HepG2 (cell line): ENCODE data around the gene MRPL51. TPM values are rescaled to one million over a fixed set of nuclear protein-coding genes. Genes with fewer than 3 reads are reported as not detected.
A peak's percentile ranks its signal among the peaks of the same experiment; 100 is the strongest.

ENCODE experiments used
- AHR ChIP-seq: IDR thresholded peaks from 2 replicates; pipeline ENCODE4 v1.6.1; 2018; ENCODE audit warnings: missing genetic modification reagents, missing compliant biosample characterization
- CERS6 ChIP-seq: sonication (generic); formaldehyde crosslinking; IDR thresholded peaks from 2 replicates; pipeline ENCODE4 v1.5.0; 2020; ENCODE audit warnings: missing genetic modification reagents
- FIP1L1 ChIP-seq: fragments of 200-400 bp; formaldehyde crosslinking; IDR thresholded peaks from 2 replicates; pipeline ENCODE4 v1.6.1; 2018; ENCODE audit warnings: low read depth, mild to moderate bottlenecking, low read length, moderate library complexity, borderline replicate concordance; ENCODE audit not compliant: insufficient read depth
- KDM2A ChIP-seq: sonication (generic); formaldehyde crosslinking; IDR thresholded peaks from 2 replicates; pipeline ENCODE4 v1.4.0; 2020; ENCODE audit warnings: low read depth, missing genetic modification reagents, borderline replicate concordance
- SKI ChIP-seq: fragments of 450-650 bp; IDR thresholded peaks from one replicate; pipeline ENCODE4 v1.6.1; 2018; ENCODE audit warnings: mild to moderate bottlenecking; ENCODE audit not compliant: partially characterized antibody
- ZBTB20 ChIP-seq: sonication (generic); formaldehyde crosslinking; IDR thresholded peaks from 2 replicates; pipeline ENCODE4 v1.8.1; 2023; ENCODE audit warnings: missing genetic modification reagents, low read depth, mild to moderate bottlenecking, borderline replicate concordance
- ZFP1 ChIP-seq: IDR thresholded peaks from 2 replicates; pipeline ENCODE4 v1.6.1; 2016
- ZNF180 ChIP-seq: sonication (generic); formaldehyde crosslinking; IDR thresholded peaks from 2 replicates; pipeline ENCODE4 v1.4.0; 2020; ENCODE audit warnings: low read depth, missing genetic modification reagents, borderline replicate concordance
- ZNF430 ChIP-seq: sonication (generic); formaldehyde crosslinking; IDR thresholded peaks from 2 replicates; pipeline ENCODE4 v1.9.0; 2021; ENCODE audit warnings: mild to moderate bottlenecking, missing genetic modification reagents
- ZNF746 ChIP-seq: sonication (generic); formaldehyde crosslinking; IDR thresholded peaks from 2 replicates; pipeline ENCODE4 v1.8.0; 2022; ENCODE audit warnings: mild to moderate bottlenecking, missing genetic modification reagents
- ZSCAN25 ChIP-seq: sonication (generic); formaldehyde crosslinking; IDR thresholded peaks from 2 replicates; pipeline ENCODE4 v1.8.0; 2022; ENCODE audit warnings: mild to moderate bottlenecking, missing genetic modification reagents
- polyA plus RNA-seq, 8 experiments: library from polyadenylated mRNA; depleted of rRNA in 3 of 8; stranded (reverse) in 7 of 8; unstranded in 1 of 8; fragments of >200 nt; fragmentation: Illumina TruSeq in 4 of 8; extraction: Trizol in 4 of 8; gene quantifications; 2 replicates each; pipeline versions ENCODE4 v1.2.1 to v1.2.3, GENCODE V29; 2011 to 2016; ENCODE audit warnings: low read depth in 4 of 8, missing spikeins in 1 of 8, mixed read lengths in 1 of 8; ENCODE audit not compliant: insufficient read depth in 1 of 8
- total RNA-seq, 5 experiments: library from RNA; depleted of rRNA; stranded (reverse); fragments of >200 nt; fragmentation: Illumina TruSeq; extraction: Trizol; gene quantifications; 2 replicates each; pipeline ENCODE4 v1.2.3, GENCODE V29; 2016; ENCODE audit warnings: low read depth in 1 of 5
- TF ChIP-seq, protein P1 (sequence below): sonication (generic); formaldehyde crosslinking; IDR thresholded peaks from 2 replicates; pipeline ENCODE4 v1.4.0; 2020; ENCODE audit warnings: missing genetic modification reagents, borderline replicate concordance
- TF ChIP-seq, protein P2 (sequence below): IDR thresholded peaks from 2 replicates; pipeline ENCODE4 v1.6.1; 2016; ENCODE audit warnings: mild to moderate bottlenecking
- TF ChIP-seq, protein P3 (sequence below): sonication (generic); formaldehyde crosslinking; conservative IDR thresholded peaks from 2 replicates; pipeline ENCODE4 v1.4.0; 2020; ENCODE audit warnings: missing genetic modification reagents
- TF ChIP-seq, protein P4 (sequence below): sonication (generic); formaldehyde crosslinking; IDR thresholded peaks from 2 replicates; pipeline ENCODE4 v1.8.0; 2022; ENCODE audit warnings: low read depth, missing genetic modification reagents
- TF ChIP-seq, protein P5 (sequence below): sonication (generic); formaldehyde crosslinking; IDR thresholded peaks from 2 replicates; pipeline ENCODE4 v1.4.0; 2020; ENCODE audit warnings: mild to moderate bottlenecking, missing genetic modification reagents

Gene MRPL51
- total and polyA plus RNA-seq, 2 of the 13 experiments (the other 11 are each of a cell fraction or from before 2014, with no cell fraction given), result 64.8 to 278 TPM

DNA sequence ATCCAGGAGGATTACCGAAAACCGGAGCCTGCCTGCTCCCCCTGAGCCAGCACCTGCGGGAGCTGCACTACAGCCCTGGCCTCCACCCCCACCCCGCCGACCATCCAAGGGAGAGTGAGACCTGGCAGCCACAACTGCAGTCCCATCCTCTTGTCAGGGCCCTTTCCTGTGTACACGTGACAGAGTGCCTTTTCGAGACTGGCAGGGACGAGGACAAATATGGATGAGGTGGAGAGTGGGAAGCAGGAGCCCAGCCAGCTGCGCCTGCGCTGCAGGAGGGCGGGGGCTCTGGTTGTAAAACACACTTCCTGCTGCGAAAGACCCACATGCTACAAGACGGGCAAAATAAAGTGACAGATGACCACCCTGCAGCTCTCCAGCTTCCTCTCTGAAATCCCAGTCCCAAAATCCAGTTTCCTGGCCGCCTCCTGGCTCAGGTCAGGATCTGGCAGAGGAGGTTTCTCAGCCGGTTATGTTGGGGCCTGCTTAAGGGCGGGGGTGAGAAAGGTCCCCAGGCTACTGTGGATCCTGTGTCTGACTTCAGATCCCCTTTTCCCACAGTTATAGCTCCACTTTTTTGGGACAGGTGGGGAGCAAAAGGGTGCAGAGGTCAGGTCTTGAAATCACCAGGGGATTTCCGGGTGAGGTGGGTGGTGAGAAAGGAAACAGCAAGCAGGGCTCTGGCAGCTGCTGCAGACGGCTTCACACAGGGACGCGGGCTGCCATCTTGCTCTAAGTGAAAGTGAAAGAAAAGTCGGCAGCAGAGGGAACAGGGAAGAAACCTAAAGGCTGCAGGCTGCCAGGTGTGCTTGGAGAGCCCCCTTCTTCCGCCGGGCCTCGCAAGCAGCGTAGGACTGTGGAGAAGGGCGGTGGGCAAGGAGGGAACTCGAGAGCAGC lies 41.5 kb downstream of the MRPL51 start, which contains the start of gene TAPBPL (continued):
- TF ChIP-seq, protein P1, sequence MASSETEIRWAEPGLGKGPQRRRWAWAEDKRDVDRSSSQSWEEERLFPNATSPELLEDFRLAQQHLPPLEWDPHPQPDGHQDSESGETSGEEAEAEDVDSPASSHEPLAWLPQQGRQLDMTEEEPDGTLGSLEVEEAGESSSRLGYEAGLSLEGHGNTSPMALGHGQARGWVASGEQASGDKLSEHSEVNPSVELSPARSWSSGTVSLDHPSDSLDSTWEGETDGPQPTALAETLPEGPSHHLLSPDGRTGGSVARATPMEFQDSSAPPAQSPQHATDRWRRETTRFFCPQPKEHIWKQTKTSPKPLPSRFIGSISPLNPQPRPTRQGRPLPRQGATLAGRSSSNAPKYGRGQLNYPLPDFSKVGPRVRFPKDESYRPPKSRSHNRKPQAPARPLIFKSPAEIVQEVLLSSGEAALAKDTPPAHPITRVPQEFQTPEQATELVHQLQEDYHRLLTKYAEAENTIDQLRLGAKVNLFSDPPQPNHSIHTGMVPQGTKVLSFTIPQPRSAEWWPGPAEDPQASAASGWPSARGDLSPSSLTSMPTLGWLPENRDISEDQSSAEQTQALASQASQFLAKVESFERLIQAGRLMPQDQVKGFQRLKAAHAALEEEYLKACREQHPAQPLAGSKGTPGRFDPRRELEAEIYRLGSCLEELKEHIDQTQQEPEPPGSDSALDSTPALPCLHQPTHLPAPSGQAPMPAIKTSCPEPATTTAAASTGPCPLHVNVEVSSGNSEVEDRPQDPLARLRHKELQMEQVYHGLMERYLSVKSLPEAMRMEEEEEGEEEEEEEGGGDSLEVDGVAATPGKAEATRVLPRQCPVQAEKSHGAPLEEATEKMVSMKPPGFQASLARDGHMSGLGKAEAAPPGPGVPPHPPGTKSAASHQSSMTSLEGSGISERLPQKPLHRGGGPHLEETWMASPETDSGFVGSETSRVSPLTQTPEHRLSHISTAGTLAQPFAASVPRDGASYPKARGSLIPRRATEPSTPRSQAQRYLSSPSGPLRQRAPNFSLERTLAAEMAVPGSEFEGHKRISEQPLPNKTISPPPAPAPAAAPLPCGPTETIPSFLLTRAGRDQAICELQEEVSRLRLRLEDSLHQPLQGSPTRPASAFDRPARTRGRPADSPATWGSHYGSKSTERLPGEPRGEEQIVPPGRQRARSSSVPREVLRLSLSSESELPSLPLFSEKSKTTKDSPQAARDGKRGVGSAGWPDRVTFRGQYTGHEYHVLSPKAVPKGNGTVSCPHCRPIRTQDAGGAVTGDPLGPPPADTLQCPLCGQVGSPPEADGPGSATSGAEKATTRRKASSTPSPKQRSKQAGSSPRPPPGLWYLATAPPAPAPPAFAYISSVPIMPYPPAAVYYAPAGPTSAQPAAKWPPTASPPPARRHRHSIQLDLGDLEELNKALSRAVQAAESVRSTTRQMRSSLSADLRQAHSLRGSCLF (CRISPR knock-in tag), result no peak
- TF ChIP-seq KDM2A (CRISPR knock-in tag), result no peak
- no peak for TF ChIP-seq AHR (CRISPR knock-in tag)
- TF ChIP-seq, protein P2, sequence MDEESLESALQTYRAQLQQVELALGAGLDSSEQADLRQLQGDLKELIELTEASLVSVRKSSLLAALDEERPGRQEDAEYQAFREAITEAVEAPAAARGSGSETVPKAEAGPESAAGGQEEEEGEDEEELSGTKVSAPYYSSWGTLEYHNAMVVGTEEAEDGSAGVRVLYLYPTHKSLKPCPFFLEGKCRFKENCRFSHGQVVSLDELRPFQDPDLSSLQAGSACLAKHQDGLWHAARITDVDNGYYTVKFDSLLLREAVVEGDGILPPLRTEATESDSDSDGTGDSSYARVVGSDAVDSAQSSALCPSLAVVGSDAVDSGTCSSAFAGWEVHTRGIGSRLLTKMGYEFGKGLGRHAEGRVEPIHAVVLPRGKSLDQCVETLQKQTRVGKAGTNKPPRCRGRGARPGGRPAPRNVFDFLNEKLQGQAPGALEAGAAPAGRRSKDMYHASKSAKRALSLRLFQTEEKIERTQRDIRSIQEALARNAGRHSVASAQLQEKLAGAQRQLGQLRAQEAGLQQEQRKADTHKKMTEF (CRISPR knock-in tag), result no peak; the same call in 1 of the 2 replicates
- TF ChIP-seq, protein P3, sequence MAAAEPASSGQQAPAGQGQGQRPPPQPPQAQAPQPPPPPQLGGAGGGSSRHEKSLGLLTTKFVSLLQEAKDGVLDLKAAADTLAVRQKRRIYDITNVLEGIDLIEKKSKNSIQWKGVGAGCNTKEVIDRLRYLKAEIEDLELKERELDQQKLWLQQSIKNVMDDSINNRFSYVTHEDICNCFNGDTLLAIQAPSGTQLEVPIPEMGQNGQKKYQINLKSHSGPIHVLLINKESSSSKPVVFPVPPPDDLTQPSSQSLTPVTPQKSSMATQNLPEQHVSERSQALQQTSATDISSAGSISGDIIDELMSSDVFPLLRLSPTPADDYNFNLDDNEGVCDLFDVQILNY (CRISPR knock-in tag), result no peak
- no peak for TF ChIP-seq ZNF180 (CRISPR knock-in tag)
- TF ChIP-seq FIP1L1, result no peak
- TF ChIP-seq CERS6 (CRISPR knock-in tag), result no peak
- TF ChIP-seq SKI, result no peak
- no peak for TF ChIP-seq ZNF746 (CRISPR knock-in tag)
- TF ChIP-seq ZNF430, result peak; percentile 66; the same call in 1 of the 2 replicates
- peak; percentile 48; the same call in 1 of the 2 replicates for TF ChIP-seq ZBTB20 (CRISPR knock-in tag)
- TF ChIP-seq, protein P4, sequence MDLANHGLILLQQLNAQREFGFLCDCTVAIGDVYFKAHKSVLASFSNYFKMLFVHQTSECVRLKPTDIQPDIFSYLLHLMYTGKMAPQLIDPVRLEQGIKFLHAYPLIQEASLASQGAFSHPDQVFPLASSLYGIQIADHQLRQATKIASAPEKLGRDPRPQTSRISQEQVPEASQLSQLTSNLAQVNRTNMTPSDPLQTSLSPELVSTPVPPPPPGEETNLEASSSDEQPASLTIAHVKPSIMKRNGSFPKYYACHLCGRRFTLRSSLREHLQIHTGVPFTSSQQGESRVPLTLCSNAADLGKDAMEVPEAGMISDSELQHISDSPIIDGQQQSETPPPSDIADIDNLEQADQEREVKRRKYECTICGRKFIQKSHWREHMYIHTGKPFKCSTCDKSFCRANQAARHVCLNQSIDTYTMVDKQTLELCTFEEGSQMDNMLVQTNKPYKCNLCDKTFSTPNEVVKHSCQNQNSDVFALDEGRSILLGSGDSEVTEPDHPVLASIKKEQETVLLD, result no peak
- TF ChIP-seq, protein P5, sequence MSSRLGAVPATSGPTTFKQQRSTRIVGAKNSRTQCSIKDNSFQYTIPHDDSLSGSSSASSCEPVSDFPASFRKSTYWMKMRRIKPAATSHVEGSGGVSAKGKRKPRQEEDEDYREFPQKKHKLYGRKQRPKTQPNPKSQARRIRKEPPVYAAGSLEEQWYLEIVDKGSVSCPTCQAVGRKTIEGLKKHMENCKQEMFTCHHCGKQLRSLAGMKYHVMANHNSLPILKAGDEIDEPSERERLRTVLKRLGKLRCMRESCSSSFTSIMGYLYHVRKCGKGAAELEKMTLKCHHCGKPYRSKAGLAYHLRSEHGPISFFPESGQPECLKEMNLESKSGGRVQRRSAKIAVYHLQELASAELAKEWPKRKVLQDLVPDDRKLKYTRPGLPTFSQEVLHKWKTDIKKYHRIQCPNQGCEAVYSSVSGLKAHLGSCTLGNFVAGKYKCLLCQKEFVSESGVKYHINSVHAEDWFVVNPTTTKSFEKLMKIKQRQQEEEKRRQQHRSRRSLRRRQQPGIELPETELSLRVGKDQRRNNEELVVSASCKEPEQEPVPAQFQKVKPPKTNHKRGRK, result no peak
- peak; percentile 19; the same call in 1 of the 2 replicates for TF ChIP-seq ZSCAN25 (CRISPR knock-in tag)
- 0 out of 2 replicates have a peak, but pooled peaks have one; percentile 28 for TF ChIP-seq ZFP1
